ENCODE data around the gene TDRD7.

TDRD7 gene

DNA sequence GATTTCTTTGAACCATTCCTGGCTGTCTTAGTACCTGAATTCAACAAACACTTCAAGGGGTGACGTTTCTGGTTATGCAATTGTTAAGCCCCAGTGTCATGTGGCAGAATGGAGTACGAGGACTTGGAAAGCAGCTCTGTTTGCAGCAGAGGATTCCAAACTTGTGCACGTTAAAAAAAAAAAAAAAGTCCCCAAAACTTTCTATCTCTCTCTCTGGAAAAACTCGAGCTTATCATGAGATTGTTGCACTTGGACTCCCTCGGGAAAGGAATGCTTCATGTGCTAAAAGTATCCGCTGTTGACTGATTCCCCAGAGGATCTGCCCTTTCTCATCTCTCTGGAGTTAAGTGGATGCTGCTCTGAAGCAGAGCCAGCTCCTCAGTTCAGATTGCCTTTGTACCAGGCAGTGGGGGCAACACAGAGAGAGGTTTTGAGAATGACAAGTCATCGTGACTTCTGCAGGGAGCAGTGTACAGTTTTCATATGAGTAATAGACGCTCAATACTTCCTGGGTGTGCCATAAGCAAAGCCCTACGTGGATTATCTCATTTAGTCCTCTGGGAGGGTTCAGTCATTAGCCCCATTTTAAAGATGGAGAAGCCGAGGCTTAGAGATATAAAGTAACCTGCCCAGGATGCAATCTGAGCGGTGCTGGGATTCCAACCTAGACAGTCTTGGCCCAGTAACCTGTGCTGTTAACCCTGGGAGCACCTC lies 117.6 kb downstream of the TDRD7 start:
- DNase-seq = peak; percentile 91

- DNase-seq = no peak
Measured at GRCh38 chr9:97531888-97532376, 120.0 kb downstream of the TDRD7 start.

- DNase-seq = no peak
Measured at GRCh38 chr9:97534185-97534584, 122.3 kb downstream of the TDRD7 start.

DNA sequence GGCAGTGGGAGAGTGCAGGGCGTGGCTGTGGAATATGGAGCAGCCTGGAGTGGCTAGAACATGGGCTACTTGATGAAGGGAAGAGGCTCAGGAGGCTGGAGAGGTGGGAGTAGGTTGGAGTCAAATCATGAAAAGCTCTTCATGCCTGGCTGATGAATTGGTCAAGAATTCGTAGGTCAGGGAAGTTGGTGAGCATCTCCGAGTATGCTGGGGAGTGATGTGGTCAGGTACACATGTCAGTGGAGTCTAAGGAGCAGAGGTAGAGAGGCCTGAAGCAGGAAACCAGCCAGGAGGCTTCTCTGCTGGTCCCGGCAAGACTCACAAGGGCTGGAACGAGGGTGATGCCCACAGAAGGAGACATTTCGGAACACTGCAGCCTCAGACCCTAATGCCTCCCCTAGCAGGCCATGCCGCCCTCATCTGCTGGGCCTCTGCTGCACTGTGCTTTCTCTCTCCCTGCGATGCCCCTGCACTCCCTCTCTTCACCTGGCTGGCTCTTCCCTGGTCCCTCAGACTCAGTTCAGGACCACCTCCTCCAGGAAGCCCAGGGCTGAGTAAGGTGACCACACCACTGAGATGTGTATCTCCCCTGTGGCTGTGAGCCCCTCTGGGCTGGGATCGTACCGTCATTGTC lies 123.2 kb downstream of the TDRD7 start:
- no peak for DNase-seq

GRCh38 chr9:97535771-97536170 lies 123.9 kb downstream of the TDRD7 start:
- no peak for DNase-seq

- no peak for DNase-seq
Measured at GRCh38 chr9:97536480-97536879, 124.6 kb downstream of the TDRD7 start.

DNA sequence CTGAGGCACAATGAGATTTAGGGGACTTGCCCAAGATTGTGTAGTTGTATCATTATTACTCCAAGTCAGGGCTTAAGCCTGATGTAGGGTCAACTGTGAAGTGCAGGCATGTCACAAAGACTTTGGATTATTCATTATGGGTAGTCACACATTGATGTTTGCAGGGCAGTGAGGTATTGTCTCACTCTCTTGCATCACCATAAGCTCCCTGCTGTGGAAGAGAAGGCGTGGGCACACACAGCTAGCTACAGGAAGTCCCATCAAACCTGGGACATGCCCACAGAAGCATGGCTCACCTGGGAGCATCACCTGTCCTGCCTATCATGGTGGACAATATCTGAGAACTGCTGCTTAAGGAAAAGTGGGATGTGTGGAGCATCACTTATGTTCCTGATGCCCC lies 131.7 kb downstream of the TDRD7 start:
- DNase-seq = no peak

DNA sequence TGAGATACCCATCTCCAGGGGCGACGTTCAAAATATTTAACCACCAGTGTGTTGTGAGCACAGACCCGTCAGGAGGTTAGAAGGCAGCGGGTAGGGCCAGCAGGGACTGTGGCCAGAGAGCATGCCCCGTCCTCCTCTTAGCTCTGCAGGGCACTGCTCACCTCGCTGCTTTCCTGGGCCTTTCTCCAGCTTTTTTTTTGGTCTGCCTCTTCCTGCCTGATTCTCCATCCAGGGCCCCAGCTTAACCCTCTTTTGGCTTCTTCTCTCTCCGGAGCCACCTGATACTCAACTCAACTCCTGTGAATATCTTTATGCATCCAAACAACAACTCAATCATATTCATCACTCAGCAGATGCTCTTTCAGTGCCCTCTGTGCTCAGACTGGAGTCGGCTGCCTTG lies 133.6 kb downstream of the TDRD7 start:
- no peak for DNase-seq

Data from activated CD4-positive, alpha-beta T cell treated with anti-CD3 and anti-CD28 coated beads, Interleukin-10, Interleukin-2, amounts not matched to agents 100 ng/mL and 50 ng/mL, durations not matched to agents 16 hours and 8 hours (primary cell).